ENCODE measurements around the gene HDGF.
A peak's percentile ranks its signal among the peaks of the same experiment; 100 is the strongest.

Gene HDGF

DNA sequence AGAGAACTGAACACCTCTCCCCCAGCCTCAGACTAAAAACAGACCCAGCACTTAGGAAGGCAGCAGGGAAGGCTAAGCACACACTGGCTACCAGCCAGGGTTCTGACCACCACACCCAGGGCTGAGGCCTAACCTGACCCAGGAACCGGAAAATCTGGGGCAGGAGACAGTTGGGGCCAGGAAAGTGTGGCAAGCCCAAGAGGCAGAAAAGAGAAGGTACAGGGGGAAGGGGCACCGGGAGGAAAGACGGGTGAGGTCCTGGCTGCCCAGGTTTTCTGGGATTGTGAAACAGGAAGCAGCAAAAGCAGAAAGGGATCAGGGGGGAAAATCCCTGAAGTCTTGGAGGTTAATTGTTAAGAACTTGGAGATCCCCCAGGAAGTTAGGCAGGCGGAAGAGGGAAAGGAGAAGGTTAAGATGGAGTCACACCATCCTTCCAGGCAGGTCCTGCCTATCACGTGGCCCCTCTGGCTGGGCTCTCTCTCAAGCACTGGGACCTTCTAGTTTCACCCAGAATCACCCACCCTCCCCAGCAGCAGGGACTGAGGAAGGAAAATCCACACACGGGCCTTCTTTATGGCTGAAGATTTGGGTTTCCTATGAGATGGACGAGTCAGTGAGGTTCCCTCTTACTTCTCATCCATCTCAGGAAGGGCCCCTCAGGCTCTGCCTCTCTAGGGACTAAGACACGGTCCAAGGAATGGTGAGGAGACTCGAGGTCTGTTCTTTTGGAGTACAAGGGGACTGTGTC lies 2.6 kb downstream of the HDGF start:
- Histone ChIP-seq H3K27ac (peak overlapping the region; percentile 83 to 100 (median 99)), H3K4me3 (peak overlapping the region; percentile 56 to 99 (median 92))

DNA sequence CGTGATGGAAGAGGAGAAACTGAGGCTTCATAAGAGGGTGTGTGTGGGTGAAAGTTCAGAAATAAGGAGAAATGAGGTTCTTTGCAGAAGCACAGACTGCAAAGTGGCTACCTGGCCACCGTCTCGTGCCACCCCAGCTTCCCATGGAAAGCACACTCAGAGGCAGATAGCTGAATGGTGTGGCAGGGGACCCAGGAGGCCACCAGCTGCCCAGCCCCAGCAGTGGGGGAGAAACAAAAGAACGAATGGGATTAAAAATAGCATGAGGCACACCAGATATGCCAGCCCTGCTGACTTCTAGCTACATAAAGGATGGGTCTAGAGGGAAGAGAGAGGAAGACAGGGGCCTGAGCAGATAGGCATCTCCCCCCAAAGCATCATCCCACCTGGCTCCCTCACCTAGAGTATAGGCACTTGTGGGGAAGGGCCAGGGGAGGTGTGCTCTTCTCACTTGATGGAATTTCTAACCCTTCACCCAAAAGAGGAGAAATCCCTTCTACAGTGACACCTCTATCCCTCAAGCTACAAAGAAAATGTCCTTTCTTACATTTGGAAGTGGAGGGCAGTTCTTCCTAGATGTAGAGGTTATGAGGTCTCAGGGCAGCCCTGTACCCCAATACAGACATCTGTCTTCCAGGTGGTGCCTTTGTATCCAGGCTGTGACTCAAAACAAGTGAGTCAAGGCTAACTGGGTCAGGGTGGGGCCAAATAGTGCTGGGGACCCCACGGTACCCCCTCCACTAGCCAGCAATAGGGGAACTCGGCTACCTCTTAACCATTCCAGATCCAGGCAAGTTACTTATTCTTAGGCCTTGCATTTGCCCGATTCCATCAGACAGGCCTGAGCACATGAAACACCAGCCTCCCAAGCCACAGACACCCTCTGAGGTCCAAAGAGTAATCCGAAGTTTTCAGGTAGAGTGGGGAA lies 3.5 kb downstream of the HDGF start:
- H3K4me3 ChIP-seq, result peak overlapping the region; percentile 22 to 99 (median 92)

DNA sequence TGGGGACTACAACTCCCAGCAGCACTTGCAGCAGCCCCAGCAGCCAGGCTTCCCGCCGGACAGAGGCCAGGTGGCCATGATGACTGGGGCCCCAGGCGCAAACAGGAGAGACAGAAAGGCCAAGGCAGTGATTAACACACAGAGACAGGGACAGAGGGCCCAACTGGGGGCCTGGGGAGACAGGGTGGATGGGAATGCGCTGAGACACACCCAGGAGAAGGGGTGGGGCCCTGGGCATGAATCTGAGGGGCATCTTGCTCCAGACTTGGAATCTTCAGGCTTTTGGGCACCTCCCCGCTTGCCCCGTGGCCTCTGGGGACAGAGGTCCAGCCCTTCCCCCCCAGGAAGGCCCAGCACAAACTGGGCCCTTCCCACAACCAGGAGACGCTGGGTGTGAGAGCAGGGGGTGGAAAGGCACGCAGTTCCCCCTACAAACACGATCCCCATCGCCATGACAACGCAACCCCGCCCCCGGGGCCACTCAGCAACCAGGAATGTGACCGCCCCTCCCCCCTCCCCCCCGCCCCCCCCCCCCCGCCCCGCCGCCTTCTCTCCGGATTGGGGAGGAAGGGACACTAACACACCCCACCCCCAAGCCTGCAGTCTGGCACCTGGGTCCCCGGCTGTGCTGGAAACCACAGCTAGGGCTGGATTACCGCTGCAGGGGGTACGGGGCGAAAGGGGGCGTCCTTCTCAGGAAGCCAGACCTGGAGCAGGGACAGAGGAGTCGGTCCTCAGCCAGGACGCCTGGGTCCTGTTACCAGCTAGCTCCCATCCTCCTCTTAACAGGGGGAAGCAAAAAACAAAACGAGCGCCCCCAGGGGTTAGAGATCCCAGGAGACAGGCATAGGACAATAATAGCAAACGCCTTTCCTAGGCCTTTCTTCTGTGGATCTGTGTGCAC lies 4.5 kb downstream of the HDGF start:
- peak overlapping the region; percentile 79 to 100 (median 99) for H3K27ac ChIP-seq

More for the DNA sequence above, 3.5 kb downstream of the HDGF start:
- peak overlapping the region; percentile 83 to 100 (median 99) for H3K27ac ChIP-seq

DNA sequence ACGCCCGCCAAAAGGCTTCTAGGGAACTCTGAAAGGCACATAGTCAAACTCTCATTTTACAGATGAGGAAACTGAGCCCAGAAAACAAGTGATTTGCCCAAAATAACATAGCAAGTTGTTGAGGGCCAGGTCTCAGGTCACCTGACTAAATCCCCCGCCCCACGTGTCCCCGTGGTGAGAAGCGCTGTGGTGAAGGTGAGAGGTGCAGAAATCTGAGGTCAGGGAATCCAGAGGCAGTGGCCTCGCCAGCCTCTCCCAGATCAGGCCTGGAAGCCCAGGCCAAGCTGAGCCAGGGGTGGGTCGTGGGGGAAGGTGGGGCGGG lies 5.1 kb downstream of the HDGF start:
- H3K27ac ChIP-seq, result peak overlapping the region; percentile 79 to 100 (median 99)
- H3K4me3 ChIP-seq, result peak overlapping the region in 6 of 7 experiments; percentile 19 to 97 (median 79)

More for the DNA sequence above, 4.5 kb downstream of the HDGF start:
- H3K4me3 ChIP-seq, result peak overlapping the region; percentile 22 to 97 (median 66)

DNA sequence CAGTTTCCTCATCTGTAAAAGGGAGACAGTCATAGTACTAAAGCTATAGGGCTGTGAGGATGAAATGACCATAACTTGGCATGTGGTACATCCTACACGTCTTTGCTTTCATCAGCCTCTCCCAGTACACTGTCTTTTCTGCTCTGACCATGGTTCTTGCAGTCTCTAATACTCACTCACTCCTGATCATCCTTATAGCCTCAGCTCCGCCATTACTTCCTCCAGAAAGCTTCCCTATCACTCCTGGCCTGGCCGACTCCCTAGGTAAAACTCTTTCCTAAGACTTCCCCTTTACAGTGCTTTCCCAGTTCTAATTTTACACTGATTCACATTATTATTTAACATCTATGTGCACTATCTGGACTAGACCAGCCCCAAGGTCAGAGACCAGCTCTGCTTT lies 5.6 kb downstream of the HDGF start:
- no peak overlapping the region for H3K4me3 ChIP-seq
- H3K27ac ChIP-seq, result peak overlapping the region in 18 of 21 experiments; percentile 94 to 100 (median 99)

DNA sequence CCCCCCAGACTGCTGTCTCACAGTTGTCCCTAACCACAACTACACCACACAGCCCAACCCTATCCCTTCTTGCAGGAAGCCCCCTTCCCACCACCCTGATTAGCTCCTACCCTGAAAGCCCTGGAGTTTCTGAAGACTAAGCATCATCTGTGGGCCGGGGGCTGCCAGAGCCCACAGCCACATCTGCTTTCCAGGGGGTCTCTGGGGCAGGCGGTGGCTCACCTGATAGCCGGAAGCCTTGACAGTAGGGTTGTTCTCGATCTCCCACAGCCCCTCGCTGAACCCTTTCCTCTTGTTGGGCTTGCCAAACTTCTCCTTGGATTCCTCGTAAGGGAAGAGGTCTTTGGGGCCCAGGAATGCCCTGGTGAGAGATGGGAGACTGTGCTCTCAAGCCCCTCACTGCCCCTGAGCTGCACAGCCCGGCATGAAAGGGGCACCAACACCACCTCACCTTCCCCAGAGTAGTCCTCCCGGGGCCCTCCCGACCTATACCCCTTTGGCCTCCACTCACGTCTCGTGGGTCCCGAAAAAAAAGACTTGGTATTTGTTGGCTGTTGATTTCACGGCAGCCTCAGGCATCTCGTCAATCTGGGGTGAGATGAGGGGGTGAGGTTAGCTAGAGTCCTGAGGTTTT lies 6.6 kb downstream of the HDGF start:
- H3K27ac ChIP-seq, result peak overlapping the region in 16 of 21 experiments; percentile 9 to 100 (median 97)
- no peak overlapping the region for H3K4me3 ChIP-seq

DNA sequence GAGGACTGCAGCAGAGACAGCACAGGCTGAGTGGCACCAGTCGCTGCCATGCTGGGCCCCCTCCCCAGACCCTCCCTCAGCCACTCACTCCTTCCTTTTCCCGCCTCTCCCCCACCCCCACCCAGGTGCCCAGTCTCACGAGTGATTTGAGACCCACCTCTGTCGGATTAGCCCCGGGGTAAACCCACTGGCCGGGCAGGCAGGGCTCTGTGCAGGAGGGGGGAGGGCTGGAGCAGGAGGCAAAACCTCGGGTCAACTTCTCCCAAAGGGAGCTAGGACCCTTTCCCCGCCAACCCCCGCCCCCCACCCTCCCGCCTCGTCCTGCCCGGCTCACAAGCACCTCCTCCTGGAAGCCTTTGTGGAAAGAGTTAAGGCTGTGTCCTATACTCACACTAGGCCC lies 7.1 kb downstream of the HDGF start:
- no peak overlapping the region for H3K4me3 ChIP-seq
- peak overlapping the region in 12 of 21 experiments; percentile 11 to 100 (median 61) for H3K27ac ChIP-seq

DNA sequence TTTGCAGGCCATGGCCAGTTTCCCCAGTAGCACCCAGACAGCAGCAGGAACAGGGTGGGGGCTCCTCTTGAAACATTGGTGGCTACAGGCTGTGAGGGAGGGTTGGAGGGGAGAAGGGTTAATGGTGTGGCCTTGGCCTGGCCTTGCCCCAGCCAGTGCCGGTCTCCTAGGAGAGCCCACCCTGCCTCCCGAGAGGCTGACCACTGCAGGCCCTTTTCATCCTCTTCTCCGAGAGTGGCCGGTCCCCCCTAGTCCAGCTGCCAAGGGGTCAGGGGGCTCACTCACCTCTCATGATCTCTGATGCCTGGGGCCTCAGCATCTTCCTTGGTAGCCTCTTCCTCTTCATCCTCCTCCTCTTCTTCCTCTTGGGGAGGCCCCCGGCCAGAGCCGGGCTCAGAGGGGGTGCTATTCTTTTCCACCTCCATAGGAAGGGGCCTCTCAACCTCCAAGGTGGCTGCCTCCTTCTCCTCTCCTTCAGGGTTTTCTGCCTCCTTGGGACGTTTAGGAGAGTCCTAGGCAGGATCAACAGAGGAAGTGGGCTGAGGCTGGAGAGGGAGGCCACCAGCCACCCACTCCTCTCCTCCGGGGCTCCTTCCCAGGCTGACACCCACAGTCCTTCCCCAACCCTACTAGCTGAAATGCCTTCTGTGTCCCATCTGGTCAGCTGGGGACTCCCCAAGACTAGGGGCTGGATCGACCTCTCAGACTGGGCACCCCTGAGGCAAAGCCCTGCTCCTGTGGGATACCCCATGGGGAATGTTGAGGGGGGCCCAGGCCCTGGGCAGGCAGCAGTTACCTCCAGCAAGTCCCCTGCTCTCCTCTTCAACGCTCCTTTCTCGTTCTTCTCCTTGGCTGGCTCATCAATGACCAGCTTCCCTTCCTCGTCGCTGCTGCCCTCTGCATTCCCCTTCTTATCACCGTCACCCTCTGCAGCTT lies 7.8 kb downstream of the HDGF start:
- Histone ChIP-seq H3K27ac (peak overlapping the region in 10 of 21 experiments; percentile 11 to 100 (median 77)), H3K4me3 (no peak overlapping the region)

DNA sequence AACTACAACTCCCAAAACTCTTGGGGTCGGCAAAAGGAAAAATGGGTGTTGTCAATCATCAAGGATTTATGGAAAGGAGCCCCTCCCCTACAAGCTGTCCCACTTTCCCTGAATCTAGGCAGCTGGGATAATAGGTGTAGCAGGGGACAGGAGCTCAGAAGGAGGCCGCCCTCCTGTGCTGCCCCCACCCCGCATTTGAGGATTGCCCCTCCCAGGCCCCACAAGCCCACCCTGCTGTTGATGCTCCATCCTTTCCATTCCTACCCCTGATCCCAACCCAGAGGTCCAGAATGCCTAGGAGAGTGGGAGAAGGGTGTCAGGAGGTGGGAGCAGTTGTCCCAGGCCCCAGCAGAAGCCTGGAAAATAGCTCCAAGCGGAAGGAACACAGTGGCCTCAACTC lies 8.7 kb downstream of the HDGF start:
- H3K27ac ChIP-seq, result peak overlapping the region in 5 of 21 experiments; percentile 16 to 98 (median 80)
- H3K4me3 ChIP-seq, result no peak overlapping the region

DNA sequence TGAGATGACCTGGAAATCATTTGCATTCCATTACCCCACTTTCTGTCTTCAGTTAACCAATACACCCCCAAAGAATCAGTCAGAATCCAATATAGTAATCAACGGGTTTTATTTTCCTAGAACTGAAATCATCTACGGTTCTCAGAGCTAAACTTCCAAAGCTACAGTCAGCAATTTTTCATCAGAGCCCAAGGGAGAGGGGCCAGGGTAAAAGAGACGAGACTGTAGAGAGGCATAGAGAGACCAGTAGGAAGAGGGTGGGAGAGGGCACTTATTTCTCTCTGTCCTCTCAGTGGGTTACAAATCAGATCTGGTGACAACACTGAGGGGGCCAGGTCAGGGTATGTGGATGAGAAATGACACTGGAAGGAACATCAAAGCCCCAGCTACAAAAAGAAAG lies 9.5 kb downstream of the HDGF start:
- no peak overlapping the region for H3K4me3 ChIP-seq
- H3K27ac ChIP-seq, result peak overlapping the region in 18 of 21 experiments; percentile 12 to 90 (median 85)

DNA sequence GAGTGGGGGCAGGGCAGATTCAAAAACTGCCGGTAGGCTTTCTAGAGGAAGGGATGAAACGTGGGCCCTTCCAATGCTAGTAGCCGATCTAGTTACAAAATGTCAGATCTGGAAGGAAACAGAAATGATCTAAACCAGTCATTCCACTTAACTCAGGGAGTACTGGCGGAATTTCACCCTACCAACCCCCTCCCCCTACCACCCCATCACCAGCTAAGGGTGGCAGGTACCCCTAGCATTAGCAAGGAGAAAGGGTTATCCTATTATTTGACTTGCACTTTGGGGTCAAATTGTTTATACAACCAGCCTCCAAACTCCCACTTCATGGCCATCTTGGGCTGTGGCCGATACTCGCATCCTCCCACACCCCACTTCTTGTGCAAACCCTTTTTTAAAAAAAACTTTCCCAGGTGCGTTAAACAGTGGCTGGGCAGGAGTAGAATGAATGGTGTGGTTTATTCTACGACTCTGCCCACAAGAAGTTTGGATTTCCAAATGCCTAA lies 9.9 kb downstream of the HDGF start:
- peak overlapping the region in 3 of 7 experiments; percentile 8 to 77 (median 66) for H3K4me3 ChIP-seq

DNA sequence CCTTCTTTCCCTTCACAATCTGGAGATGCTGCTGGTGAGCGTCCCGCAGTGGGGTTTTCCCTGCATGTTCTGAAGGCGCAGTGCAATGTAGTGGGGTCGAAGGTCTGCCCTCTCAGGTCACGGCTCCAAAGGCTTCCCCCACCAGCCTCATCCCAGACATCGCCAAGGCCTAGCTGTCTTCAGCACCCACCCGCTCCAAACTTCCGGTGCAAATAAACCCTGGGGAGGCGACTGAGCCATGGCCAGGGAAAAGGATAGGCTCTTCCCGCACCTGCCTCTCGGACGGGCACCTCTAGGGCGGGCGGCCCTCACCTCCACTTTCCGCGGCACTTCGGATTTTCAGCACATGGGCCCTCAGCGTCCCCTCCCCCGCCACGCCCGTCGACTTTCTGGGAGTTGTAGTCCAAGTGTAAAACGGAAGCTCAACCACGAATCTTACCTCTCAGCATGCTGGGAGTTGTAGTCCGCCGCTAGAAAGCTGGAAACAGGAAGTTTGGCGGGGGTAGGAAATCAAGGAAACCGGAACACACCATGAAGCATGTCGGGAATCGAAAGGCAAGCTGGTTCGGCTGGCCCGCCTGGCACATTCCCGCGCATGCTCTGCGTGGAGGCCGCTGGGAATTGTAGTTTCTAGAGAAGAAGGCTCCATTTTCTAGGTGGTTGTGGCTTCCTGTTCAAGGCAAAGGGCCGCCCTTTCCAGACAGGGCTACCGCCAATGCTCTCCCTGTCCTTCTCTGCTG lies 10.6 kb downstream of the HDGF start, which contains the start of gene MRPL24:
Gene MRPL24, minus strand, starts transcription at position 348 of the 740 bp plus-strand sequence. CDS start 2,384 bp downstream, outside the sequence.
- H3K4me3 ChIP-seq, result peak within 1 kb of the TSS; percentile 44 to 77 (median 62)
- H3K27ac ChIP-seq, result peak within 1 kb of the TSS; percentile 25 to 91 (median 85)

More for the DNA sequence above, 9.9 kb downstream of the HDGF start:
- peak overlapping the region; percentile 25 to 90 (median 85) for H3K27ac ChIP-seq

DNA sequence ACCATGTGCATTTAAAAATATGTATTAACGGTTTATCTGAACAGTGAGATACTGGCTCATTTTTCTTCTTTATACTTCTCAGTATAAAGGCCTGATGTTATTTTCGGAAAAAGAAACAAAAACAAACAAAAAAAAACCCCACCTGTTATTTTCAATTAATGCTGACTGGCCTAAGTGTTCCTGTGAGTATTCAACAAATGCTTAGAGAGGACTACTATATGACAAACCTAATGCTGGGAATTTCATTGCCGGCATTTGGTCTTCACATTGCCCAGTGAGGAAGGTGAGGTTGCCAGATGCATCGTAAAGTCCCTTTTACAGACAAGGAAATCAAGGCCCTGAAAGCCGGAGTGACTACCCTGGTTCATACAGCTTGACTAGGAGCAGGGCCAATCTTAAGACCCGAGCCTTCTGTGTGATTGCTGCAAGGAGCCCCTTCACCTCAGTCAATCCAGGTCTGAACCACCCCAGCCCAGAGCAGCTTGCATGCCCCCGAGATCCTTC lies 11.2 kb downstream of the HDGF start:
- Histone ChIP-seq H3K4me3 (peak overlapping the region; percentile 44 to 77 (median 62)), H3K27ac (peak overlapping the region; percentile 24 to 91 (median 83))

DNA sequence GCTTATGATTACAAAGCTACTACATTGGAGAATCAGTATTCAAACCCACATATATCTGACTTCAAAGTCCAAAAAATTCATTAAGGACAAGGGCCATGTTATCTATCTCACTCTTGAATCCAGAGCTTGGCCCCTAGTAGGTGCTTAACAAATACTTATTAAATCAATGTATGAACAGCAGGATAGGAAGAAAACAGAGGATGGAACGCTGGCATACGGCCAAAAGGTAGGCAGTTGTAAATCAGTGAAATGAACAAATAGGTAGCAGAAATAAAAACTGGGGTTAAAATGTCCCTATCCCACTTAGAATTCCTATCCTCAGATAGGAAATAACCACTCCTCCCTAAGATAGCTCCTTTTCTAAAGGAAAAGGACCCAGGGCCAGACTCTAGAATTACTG lies 12.6 kb downstream of the HDGF start:
- Histone ChIP-seq H3K4me3 (no peak overlapping the region), H3K27ac (no peak overlapping the region)

DNA sequence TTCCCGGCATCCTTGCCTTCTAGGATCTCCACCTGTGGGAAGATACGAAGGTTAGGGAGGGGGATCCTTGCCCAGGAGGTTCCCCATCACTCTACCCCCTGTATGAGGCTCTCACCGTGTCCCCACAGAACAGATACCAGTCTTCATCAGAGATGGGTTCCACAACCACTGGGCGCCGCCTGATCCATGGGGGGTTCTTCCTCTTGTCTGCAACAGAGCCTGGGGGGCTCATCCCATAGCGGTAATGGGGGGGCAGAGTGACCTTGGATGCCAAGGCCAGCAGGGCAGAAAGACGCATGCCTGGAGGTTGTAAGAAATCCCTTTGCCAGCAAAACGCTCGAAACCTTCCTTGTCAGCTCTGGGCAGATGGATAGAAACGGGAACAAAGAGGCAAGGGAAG lies 13.1 kb downstream of the HDGF start:
- H3K27ac ChIP-seq, result no peak overlapping the region
- no peak overlapping the region for H3K4me3 ChIP-seq

DNA sequence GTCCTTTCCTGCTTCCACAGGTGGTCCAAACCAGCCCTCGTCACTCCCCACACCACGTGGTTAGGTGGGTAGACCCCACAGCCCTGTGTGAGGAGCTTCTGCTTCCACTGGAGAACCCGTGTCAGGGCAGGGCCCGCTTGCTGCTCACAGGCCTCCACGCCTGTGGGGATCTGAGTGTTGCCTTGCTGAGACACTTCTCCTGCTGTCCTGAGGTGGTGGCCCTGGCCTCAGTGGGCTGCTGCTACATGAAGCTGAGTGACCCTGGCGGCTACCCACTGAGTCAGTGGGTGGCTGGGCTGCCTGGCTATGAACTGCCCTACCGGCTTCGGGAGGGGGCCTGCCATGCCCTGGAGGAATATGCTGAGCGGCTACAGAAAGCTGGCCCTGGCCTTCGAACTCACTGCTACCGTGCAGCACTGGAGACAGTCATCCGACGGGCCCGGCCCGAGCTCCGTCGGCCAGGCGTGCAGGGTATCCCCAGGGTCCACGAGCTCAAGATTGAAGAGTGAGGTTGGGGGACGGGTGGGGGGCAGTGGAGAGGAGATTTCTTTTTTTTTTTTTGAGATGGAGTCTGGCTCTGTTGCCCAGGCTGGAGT lies 17.4 kb downstream of the HDGF start:
- Histone ChIP-seq H3K27ac (no peak overlapping the region), H3K4me3 (no peak overlapping the region)

Data from skin epidermis (tissue), 12 donors.